GM10266 (cell line): ENCODE measurements around the gene IRX1.

Experiments used
- DNase-seq: peaks from one replicate; pipeline ENCODE4 v3.0.0; 2012; ENCODE audit errors: extremely low spot score
- CTCF ChIP-seq: IDR thresholded peaks from 2 replicates; pipeline ENCODE4 v1.5.1; 2012; ENCODE audit warnings: mild to moderate bottlenecking, low read depth; ENCODE audit not compliant: control insufficient read depth, insufficient read depth; ENCODE audit errors: missing control alignments

IRX1 gene

DNA sequence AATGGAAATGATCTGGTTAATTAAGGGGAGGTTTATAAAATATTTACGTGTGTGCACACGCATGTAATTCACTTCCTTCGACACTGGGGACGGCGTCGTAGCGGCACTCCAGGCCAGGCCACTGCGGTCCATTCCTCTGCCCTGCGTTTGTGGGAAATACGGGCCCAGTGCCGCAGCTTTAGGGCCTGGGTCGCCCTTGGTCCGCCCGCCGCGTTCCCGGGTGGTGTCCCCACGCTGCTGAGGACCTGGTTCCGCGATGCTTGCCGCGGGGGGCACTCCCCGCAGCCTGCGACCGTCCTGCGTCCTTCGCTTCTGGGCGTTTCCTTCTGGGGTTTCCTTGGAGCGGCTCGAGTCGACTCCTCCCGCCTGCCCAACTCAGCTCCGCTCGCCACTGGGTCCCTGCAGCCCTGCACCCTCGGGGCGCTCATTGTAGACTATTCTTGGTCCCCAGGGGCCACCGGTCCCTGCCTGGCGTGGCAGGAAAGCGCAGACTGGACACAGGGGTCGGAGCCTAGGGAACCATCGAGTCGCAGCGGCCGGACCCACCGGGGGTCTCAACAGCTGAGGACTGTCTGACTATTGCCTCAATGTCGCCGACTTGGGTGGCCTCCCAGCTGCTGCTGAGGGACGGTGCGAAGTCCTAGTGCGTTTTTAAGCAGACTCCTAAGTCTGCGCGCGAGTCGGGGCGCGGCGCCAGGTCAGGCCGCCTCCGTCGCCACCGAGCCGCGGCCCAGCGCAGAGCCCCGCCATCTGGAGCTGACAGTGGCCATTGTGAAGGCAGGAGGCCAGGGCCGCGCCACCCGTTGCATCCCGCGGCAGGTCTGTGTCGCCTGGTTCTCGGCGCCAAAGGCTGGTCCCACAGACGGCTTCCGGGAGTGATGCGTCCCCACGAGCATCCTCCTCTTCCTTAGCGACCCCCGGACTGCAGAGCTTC, 4.4 kb upstream of the IRX1 start:
- no peak for DNase-seq

DNA sequence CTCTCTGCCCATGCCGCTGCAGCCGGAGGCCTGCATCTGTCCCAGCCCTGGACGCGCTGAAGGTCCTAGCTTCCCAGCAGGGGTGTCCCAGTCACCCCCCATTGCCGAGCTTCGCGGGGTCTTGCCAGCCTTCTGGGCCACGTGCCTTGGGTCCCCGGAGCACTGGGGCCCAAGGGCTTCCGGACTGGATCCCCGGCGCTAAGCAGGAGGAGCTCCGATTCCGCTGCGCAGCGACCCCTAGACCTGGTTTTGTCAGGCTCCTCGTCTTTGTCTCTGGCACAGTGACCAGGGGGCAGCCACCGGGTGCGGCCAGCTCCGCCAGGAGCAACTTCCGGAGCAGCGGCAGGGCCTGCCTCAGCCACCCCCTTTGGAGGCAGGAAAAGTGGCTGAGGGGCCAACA, 3.3 kb upstream of the IRX1 start:
- peak; percentile 40 for DNase-seq
- no peak for TF ChIP-seq CTCF

More for the DNA sequence above, 4.4 kb upstream of the IRX1 start:
- TF ChIP-seq CTCF: no peak

DNA sequence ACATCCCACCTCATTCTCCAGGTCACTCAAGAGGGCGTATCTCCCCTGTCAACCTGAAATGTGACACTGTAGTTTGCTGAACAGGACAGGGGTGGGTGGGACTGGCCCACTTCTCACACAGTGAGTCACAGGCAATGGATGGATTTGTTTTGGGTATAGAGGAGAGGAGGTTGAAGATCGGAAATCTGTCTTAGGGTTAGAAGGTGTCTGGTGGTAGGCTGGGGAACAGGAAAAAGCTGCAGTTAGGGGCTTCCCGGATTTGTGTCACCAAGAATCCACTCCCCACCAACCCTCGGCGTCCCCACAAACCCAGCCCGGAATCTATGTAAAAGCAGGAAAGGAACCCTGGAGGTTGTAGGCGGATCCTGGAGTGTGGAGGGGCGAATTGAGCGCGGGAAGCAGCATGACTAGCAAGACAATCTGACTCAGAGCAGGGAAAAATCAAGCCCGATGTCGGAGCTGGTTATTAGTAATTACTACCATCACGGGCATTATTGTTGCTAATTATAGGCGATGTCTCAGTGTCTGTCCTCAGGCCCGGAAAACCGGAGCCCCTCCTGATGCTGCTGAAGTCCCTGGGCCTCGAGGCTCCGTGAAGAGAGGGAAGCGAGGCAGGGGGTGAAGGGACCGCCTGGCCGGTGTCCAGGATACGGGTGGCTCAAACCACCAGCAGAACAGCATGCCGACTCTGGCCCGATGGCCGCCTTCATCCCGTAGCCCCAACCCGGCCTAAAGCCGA, 1.7 kb upstream of the IRX1 start:
- TF ChIP-seq CTCF: no peak
- peak; percentile 43 for DNase-seq

DNA sequence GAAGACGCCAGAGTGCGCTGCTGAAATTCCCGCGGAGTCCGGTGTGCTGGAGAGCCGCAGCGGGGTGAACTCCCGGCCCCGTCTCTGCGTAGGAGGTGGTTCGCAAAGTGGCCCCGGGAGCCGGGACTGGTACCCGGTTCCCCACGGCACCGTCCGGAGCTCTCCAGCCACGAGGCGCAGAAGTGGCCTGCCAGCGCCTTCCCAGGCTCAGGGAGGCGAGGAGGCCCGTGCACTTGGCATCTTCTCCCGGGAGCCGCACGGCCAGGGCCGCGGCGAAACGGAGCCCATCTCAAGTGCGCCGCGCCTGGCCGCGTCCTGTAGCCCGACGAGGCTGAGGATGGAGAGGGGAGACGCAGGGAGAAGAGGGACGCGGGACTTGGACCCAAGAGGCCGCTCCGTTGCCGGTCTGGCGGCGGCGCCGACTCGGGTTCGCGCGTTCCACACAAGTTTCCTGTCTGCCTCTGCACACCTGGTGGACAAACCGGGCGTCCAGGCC, 1.1 kb upstream of the IRX1 start:
- DNase-seq: no peak
- TF ChIP-seq CTCF: no peak

DNA sequence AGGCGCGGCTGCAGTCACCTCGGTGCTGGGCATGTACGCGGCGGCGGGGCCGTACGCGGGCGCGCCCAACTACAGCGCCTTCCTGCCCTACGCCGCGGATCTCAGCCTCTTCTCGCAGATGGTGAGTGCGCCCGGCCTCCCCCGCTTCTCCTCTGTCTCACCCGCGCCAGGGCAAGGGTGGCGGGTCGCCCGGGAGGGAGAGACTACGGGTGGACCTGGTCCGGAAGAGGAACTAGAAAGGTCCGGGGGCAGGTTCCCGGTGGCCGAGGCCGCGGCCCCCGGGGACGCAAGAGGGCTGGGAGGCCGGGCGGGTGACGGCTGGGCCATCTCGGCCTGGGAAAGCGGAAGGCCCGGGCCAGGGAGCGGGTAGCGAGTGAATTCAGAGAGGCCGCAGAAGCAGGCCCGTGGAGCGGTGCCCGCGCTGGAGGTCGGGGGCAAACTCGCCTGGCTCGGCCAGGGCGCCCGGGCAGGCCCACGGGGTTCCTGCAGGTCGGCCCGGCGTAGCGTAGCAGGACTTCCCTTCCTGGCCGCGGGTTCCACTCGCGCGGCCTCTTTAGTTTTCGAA, 711 bp downstream of the IRX1 start:
- no peak for TF ChIP-seq CTCF
- peak; percentile 34 for DNase-seq

GRCh38 chr5:3596857-3597166, 1.2 kb downstream of the IRX1 start:
- DNase-seq: no peak
- no peak for TF ChIP-seq CTCF
